Peyer's patch (tissue), 4 donors: ENCODE data around the gene AKT3. TPM values are rescaled to one million over a fixed set of nuclear protein-coding genes. Genes with fewer than 3 reads are reported as not detected.

ENCODE experiments used
- DNase-seq, 3 donors: peaks; one replicate each; pipeline ENCODE4 v3.0.0-alpha.2; 2017 to 2019
- H3K27ac ChIP-seq, 4 donors: fragments of 200-600 bp; sonication (generic); one replicate each; pipeline ENCODE4 v1.5.1; 2016 to 2019
- H3K27me3 ChIP-seq, 2 donors: fragments of 200-600 bp; sonication (generic); one replicate each; pipeline ENCODE4 v1.5.1; 2019
- H3K36me3 ChIP-seq, 3 donors: fragments of 200-600 bp; sonication (generic); one replicate each; pipeline ENCODE4 v1.5.1; 2016 to 2019
- H3K4me1 ChIP-seq, 4 donors: fragments of 200-600 bp; sonication (generic); one replicate each; pipeline ENCODE4 v1.5.1; 2016 to 2019
- H3K4me3 ChIP-seq, 4 donors: fragments of 200-600 bp; sonication (generic); 1 replicate in 3 of 4; 2 replicates in 1 of 4; pipeline ENCODE4 v1.5.1; 2016 to 2019; ENCODE audit warnings: mild to moderate bottlenecking in 1 of 4
- H3K9me3 ChIP-seq, 4 donors: fragments of 200-600 bp; sonication (generic); one replicate each; pipeline ENCODE4 v1.5.1; 2016 to 2019; ENCODE audit warnings: mild to moderate bottlenecking in 1 of 4
- CTCF ChIP-seq, 6 experiments: fragments of 450-650 bp in 4 of 6; fragments of 200-600 bp in 2 of 6; sonication (generic) in 1 of 6; IDR thresholded peaks; one replicate each; pipeline ENCODE4 v1.5.1; 2017 to 2019; ENCODE audit warnings: antibody characterized with exemption in 6 of 6, mild to moderate bottlenecking in 3 of 6, moderate library complexity in 1 of 6
- POLR2A ChIP-seq, 2 donors: fragments of 450-650 bp; IDR thresholded peaks; one replicate each; pipeline ENCODE4 v1.5.1; 2017; ENCODE audit warnings: antibody characterized with exemption in 2 of 2, mild to moderate bottlenecking in 2 of 2, moderate library complexity in 2 of 2
- total RNA-seq, 4 donors: library from RNA; depleted of rRNA; stranded (reverse); fragments of >200 nt; gene quantifications; one replicate each; pipeline ENCODE4 v1.1.0, GENCODE V29; 2016

AKT3 gene
- total RNA-seq, 4 donors from 2014 or later: 4.4 to 71.8 (median 15.2) TPM

DNA sequence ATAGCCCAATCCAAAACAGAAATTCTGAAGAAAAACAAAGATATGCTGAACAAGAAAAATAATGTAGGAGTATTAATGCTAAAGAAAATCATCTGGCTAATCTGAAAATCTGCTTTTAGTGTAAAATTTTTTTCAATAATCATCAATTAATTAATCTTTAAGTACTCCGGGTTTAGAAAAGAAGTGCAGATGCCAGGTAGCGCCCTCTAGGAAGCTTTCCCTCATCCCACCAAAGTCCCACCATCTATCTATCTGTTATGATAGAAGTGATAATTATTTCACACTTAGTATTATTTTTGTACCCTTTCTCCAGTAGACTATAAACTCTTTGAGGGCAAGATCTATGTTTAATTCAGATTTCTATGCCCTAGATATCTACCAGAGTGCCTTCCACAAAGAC, 240.3 kb downstream of the AKT3 start:
- Histone ChIP-seq H3K9me3 (no peaks in the 10 kb centered on the region), H3K4me1 (no peaks in the 10 kb centered on the region), H3K27me3 (no peaks in the 10 kb centered on the region), H3K4me3 (no peak overlapping the region), H3K27ac (no peak overlapping the region), H3K36me3 (no peaks in the 10 kb centered on the region)
- TF ChIP-seq CTCF (IDR thresholded peaks at IDR 0.05) (no peak), POLR2A (IDR thresholded peaks at IDR 0.05) (no peak)
- no peak for DNase-seq

DNA sequence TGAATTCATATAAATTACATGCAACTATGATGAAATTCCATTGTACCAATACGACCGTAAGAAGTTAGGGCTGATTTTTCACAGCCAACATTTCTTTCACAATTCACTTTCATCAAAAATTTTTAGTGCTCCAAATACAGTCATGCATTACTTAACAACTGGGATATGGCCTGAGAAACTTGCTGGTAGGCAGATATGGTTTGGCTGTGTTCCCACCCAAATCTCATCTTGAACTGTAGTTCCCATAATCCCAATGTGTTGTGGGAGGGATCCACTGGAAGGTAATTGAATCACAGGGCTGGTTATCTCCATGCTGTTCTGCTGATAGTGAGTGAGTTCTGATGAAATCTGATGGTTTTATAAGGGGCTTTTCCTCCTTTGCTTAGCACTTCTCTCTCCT, 244.4 kb downstream of the AKT3 start:
- no peaks in the 10 kb centered on the region for H3K27me3 ChIP-seq
- H3K36me3 ChIP-seq: no peaks in the 10 kb centered on the region
- no peaks in the 10 kb centered on the region for H3K4me1 ChIP-seq
- no peak for DNase-seq
- no peak overlapping the region for H3K4me3 ChIP-seq
- no peak for TF ChIP-seq CTCF (IDR thresholded peaks at IDR 0.05)
- TF ChIP-seq POLR2A (IDR thresholded peaks at IDR 0.05): no peak
- H3K9me3 ChIP-seq: no peaks in the 10 kb centered on the region
- H3K27ac ChIP-seq: no peak overlapping the region

DNA sequence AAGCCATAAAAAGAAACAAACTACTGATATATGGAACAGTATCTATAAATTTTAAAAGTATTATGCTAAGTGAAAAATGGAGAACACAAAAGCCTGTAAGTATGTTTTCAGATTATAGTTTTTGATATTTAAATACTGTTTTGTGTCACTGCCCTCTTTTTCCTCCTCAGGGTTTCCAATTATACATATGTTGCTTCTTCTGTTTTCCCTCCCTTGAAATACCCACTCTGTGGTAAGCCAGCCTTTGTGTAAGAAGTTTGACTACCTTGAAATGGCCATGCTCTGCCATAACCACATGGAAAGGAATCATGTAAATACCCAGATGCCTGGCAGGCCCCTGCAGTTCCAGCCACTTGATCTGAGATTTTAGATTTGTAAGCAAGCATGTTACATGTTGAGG, 248.3 kb downstream of the AKT3 start:
- Histone ChIP-seq H3K36me3 (no peaks in the 10 kb centered on the region), H3K27ac (no peak overlapping the region), H3K27me3 (no peaks in the 10 kb centered on the region), H3K9me3 (no peaks in the 10 kb centered on the region), H3K4me3 (no peak overlapping the region), H3K4me1 (no peaks in the 10 kb centered on the region)
- no peak for DNase-seq
- TF ChIP-seq CTCF (IDR thresholded peaks at IDR 0.05) (no peak), POLR2A (IDR thresholded peaks at IDR 0.05) (no peak)

DNA sequence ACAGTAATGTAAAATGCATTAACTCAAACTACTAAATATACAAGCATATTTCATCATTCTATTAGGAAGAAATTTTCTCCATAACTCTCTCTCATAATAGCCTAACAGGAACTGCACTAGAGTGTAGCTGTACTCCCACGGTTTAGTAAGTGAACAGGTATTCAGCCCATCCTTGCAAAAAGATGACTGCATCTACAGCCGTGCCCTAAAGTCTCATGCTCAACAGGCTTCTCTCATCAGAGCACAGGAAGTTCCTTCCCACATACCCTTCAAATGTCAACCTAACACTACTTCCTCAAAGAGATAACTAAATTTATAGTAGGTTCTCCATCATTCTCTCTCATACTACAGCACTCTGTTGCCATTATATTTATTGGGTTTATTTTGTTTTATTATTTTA, 251.6 kb downstream of the AKT3 start:
- H3K27ac ChIP-seq: no peak overlapping the region
- no peak for DNase-seq
- H3K4me3 ChIP-seq: no peak overlapping the region
- no peak for TF ChIP-seq POLR2A (IDR thresholded peaks at IDR 0.05)
- no peak for TF ChIP-seq CTCF (IDR thresholded peaks at IDR 0.05)
- no peaks in the 10 kb centered on the region for H3K4me1 ChIP-seq
- H3K27me3 ChIP-seq: no peaks in the 10 kb centered on the region
- no peaks in the 10 kb centered on the region for H3K36me3 ChIP-seq
- no peaks in the 10 kb centered on the region for H3K9me3 ChIP-seq

DNA sequence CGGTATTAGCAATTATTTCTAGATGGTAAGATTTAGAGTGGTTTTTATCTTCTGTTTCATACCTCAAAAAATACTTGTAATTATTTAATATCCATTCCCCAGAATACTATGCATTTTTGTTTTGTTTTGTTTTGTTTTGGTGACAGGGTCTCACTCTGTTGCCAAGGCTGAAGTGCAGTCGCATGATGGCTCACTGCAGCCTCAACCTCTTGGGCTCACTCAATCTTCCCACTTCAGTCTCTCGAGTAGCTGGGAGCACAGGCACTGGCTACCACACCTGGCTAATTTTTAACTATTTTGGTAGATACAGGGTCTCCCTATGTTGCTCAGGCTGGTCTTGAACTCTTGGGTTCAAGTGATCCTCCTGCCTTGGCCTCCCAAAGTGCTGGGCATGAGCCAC, 252.7 kb downstream of the AKT3 start:
- no peak overlapping the region for H3K4me3 ChIP-seq
- no peaks in the 10 kb centered on the region for H3K4me1 ChIP-seq
- no peak for DNase-seq
- no peak for TF ChIP-seq CTCF (IDR thresholded peaks at IDR 0.05)
- no peak for TF ChIP-seq POLR2A (IDR thresholded peaks at IDR 0.05)
- no peak overlapping the region for H3K27ac ChIP-seq
- no peaks in the 10 kb centered on the region for H3K36me3 ChIP-seq
- H3K27me3 ChIP-seq: no peaks in the 10 kb centered on the region
- no peaks in the 10 kb centered on the region for H3K9me3 ChIP-seq

- no peak for TF ChIP-seq CTCF (IDR thresholded peaks at IDR 0.05)
- no peak for TF ChIP-seq POLR2A (IDR thresholded peaks at IDR 0.05)
- H3K27me3 ChIP-seq: no peaks in the 10 kb centered on the region
- H3K4me3 ChIP-seq: no peak overlapping the region
- no peaks in the 10 kb centered on the region for H3K4me1 ChIP-seq
- no peaks in the 10 kb centered on the region for H3K36me3 ChIP-seq
- H3K27ac ChIP-seq: no peak overlapping the region
- no peaks in the 10 kb centered on the region for H3K9me3 ChIP-seq
- no peak for DNase-seq
These were observed 253.5 kb downstream of the AKT3 start for GRCh38 chr1:243596431-243597062.
